Hippocampal formation (tissue), 2 donors: ENCODE measurements around the gene HIP1.
"Not testable (repeated sequence)": the region's sequence is repeated elsewhere in the genome, so short reads cannot be mapped to it uniquely, and the experiment has no call there.

ENCODE experiments used
- DNase-seq, 2 donors: peaks; one replicate each; lab custom pipeline; 2025; lab: John Stamatoyannopoulos, UW

The HIP1 gene

GRCh38 chr7:75738604-75738974 is at the start of gene HIP1:
TSS of gene HIP1 (minus strand) at chr7:75738941. CDS start at chr7:75738920, 21 bp downstream.
- DNase-seq = no peak

- DNase-seq = not testable (repeated sequence)
These were observed 49.6 kb upstream of the HIP1 start for GRCh38 chr7:75788154-75788847.

- not testable (repeated sequence) for DNase-seq
These were observed 44.3 kb upstream of the HIP1 start for GRCh38 chr7:75783058-75783457.

GRCh38 chr7:75780647-75781273 is 42.0 kb upstream of the HIP1 start:
- DNase-seq = not testable (repeated sequence)

GRCh38 chr7:75779516-75779915 is 40.8 kb upstream of the HIP1 start:
- not testable (repeated sequence) for DNase-seq

DNA sequence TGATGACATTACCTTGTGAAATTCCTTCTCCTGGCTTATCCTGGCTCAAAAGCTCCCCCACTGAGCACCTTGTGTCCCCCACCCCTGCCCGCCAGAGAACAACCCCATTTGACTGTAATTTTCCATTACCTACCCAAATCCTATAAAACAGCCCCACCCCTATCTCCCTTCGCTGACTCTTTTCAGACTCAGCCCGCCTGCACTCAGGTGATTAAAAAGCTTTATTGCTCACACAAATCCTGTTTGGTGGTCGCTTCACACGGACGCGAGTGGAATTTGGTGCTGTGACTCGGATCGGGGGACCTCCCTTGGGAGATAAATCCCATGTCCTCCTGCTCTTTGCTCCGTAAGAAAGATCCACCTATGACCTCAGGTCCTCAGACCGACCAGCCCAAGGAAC is 40.3 kb upstream of the HIP1 start:
- DNase-seq = not testable (repeated sequence)

DNA sequence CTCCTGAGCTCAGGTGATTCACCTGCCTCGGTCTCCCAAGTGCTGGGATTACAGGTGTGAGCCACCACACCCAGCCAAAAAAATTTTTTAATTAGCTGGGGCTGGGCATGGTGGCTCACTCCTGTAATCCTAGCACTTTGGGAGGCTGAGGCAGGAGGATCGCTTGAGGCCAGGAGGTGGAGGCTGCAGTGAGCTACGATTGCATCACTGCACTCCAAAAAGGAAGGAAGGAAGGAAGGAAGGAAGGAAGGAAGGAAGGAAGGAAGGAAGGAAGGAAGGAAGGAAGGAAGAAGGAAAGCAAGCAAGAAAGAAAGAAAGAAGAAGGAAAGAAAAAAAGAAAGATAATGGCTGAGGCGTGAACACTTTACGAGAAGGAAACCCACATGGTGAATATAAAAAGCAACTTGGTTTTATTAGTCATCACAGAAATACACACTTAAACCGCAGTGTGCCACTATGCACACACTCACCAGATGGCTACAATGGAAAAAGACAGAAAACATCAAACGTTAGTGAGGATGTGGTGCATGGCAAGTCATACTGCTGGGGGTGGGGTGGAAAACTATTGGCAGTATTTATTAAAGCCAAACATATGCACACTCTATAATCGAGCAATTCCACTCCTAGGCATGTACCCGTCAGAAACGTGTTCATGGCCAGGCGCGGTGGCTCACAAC is 37.7 kb upstream of the HIP1 start:
- DNase-seq = no peak

- DNase-seq = not testable (repeated sequence)
These were observed 35.2 kb upstream of the HIP1 start for GRCh38 chr7:75773958-75774357.

DNA sequence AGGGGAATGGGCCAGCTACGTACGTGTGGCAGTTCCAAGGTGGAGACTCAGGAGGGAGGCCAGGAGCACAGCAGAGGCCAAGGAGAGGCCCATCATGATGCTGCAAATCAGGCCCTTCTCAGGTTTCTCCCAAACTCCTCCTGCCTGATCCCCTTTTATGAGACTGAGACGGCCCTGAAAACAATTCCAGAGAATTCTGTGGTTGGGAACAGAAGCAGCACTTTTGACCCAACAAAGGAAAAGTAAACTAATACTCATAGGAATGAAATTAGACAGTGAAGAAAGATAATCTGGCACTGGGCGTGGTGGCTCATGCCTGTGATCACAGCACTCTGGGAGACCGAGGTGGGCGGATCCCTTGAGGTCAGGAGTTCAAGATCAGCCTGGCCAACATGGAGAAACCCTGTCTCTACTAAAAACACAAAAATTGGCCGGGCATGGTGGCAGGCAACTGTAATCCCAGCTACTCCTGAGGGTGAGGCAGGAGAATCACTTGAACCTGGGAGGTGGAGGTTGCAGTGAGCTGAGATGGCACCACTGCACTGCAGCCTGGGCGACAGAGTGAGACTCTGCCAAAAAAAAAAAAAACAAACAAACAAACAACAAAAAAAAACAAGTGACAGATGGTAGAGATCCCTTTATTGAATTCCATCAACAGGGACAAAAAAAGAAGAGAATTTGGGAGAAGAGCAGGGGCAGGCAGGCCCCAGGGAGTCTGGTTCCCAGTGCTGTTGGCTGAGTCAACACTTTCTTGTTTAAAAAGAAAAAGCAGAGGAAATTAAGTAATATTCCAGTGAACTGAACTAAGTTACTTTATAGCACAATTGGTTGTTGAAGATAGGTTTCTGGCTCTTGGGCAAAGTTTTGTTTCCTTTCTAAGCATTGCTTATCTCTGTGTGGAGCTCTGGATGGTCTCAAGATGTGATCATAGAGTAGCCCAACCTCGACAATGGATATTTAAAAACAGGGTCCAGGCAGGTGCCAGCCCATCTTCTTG is 33.6 kb upstream of the HIP1 start, which contains the start of gene CCL26:
Gene CCL26, minus strand, starts transcription at position 131 of the 997 bp plus-strand sequence. Its CDS starts 35 bp downstream, at position 96.
- DNase-seq = no peak

- DNase-seq = no peak
These were observed 32.5 kb upstream of the HIP1 start for GRCh38 chr7:75771224-75771623.

DNA sequence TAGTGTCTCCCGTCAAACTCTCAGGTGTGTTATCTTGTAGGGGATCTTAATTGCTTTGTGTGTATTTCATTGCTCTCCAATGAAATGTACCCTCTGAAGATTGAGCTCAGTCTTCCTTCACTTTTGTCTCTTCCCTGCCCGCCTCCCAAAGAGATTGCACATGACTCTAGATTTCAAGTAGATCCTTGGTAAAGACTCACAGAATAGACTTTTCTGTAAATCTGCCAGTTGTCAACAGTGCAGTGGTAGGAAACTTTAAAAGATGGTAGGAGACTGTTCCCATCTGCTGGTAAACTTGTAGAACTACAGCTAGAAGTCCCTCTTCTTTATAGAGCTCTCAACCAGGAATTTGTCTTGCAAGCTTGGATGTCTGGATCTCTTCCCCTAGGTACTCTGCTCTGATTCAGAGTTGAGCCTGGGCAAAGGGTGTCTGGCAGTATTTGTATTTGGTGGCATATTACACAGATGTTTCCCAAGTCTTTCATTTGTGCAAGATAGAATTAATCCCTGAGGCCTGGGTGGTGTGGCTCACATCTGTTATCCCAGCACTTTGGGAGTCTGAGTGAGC is 23.7 kb upstream of the HIP1 start:
- DNase-seq = peak in 1 of 2 donors; percentile 89

DNA sequence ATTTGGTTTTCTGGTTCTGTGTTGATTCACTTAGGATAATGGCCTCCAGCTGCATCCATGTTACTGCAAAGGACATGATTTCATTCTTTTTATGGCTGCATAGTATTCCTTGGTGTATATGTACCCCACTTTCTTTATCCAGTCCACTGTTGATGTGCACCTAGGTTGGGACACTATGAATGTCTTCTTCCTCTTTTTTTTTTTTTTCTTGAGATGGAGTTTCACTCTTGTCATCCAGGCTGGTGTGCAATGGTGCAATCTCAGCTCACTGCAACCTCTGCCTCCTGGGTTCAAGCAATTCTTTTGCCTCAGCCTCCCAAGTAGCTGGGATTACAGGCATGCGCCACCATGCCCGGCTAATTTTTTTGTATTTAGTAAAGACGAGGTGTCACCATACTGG is 23.1 kb upstream of the HIP1 start:
- DNase-seq = not testable (repeated sequence)

DNA sequence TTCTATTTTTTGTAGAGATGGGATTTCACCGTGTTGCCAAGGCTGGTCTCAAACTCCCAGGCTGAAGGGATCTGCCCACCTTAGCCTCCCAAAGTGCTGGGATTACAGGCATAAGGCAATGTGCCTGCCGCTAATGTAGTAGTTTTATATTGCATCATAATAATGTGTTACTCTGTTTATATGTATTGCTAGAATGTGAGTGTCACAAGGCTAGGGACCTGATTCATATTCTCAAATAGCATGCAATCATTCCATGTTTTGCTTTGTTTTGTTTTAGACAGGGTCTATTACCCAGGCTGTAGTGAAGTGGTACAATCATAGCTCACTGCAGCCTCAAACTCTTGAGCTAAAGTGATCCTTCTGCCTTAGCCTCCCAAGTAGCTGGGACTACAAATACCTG is 19.8 kb upstream of the HIP1 start:
- no peak for DNase-seq

DNA sequence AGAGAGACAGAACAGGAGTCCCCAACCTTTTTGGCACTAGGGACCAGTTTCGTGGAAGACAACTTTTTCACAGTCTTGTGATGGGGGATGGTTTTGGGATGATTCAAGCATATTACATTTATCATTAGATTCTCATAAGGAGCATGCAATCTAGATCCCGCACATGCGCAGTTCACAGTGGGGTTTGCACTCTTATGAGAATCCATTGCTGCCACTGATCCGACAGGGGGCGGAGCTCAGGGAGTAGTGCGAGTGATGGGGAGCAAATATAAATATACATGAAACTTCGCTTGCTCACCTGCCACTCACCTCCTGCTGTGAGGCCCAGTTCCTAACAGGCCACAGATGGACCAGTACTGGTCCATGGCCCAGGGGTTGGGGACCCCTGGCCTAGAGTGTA is 19.1 kb upstream of the HIP1 start:
- no peak for DNase-seq

DNA sequence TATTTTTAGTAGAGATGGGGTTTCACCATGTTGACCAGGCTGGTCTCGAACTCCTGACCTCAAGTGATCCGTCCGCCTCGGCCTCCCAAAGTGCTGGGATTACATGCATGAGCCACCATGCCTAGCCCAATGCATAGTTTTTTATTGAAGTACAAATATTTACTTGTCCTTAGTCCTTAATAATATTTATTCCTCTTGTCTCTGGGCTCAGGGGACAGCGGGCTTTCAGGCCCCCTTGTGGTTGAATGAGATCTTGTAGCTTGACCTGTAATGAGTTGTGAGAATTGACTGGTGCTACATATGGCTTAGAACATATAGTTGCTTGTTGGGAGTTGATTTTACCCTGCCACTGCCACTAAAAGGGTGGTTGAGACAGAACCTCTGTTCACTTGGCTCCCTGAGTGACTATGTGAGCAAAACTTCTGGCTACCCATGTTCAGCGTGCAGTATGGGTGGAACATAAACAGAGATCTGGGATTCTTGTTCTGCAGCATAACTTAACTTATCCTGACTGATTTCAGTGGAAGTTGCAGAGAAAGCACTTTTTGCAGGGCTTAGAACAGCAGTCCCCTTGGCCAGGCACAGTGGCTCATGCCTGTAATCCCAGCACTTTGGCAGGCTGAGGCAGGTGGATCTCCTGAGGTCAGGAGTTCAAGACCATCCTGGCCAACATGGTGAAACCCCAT is 18.4 kb upstream of the HIP1 start:
- DNase-seq = no peak

DNA sequence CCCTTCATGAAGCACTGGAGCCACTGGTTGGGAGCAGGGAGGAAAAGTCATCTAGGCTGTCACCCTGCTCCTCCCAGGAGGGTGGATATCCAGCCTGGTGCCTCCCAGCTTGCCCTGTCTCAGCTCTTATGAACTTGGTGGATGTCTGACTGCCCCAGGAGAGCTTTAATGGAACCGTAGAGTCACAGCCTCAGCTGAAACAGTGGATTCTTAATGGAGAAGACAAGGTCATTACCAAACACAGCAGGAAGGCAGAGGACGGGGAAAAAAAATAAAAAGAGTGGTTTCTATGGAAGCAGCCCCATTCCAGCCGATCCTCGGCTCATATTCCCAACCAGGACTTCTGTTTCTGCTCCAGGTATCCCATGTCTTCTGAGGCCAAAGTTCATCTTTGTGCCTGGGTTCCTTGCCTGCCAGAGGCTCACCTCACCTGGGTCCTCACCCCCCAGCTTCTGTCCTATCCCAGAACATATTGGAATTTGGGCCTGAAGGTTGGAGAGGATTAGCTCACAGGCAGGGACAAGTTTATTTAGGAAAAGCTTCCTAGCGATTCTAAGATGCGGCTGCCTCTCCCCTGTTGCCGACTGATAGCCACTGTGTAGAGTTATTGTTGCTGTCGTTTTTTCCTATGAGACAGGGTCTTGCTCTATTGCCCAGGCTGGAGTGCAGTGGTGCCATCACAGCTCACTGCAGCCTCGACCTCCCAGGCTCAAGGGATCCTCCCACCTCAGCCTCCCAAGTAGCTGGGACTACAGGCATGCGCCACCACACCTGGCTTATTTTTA is 17.7 kb upstream of the HIP1 start:
- no peak for DNase-seq

- DNase-seq = no peak
These were observed 4.7 kb upstream of the HIP1 start for GRCh38 chr7:75743455-75743859.

GRCh38 chr7:75740846-75741497 is 2.2 kb upstream of the HIP1 start:
- DNase-seq = no peak
